Measurements from ENCODE around the gene TNFSF15. TPM values are rescaled to one million over a fixed set of nuclear protein-coding genes. Genes with fewer than 3 reads are reported as not detected.

TNFSF15 gene
- total and polyA plus RNA-seq, 2 donors (not counting 3 experiments of a cell fraction or from before 2014, with no cell fraction given) = 8.4 to 14.3 TPM

GRCh38 chr9:114830546-114830945 lies 24.7 kb upstream of the TNFSF15 start:
- dilution Hi-C loops (cut with MboI; ENCODE audit: extremely low pct_ligation_motif_present, low sequenced_read_pairs) (no loop called here), intact Hi-C loops (cut with micrococcal nuclease) (no loop called here)
- H2AFZ ChIP-seq (ENCODE audit: low read depth, low read length) = no peak overlapping the region
- H3K9me1 ChIP-seq (replicated peaks; ENCODE audit: control insufficient read depth, extremely low read depth, insufficient read depth, low read length) = no peaks in the 10 kb centered on the region
- ChIA-PET CTCF (interaction anchor here (1.0 to 1.5 kb wide), 2 partner anchors 76 to 80 kb away, joined by 3 to 5 read pairs; no protein-coding TSS in a partner anchor), POLR2A (no interaction called here)
- no peak for TF ChIP-seq EZH2 (IDR thresholded peaks at IDR 0.05; ENCODE audit: borderline replicate concordance, low read depth, low read length, severe bottlenecking)
- no peak for TF ChIP-seq GATA2 (IDR thresholded peaks at IDR 0.05; ENCODE audit: insufficient read depth, insufficient read length, low read depth, low read length)
- no peak for TF ChIP-seq MYC (IDR thresholded peaks at IDR 0.05; ENCODE audit: low read depth, low read length)
- no peak for TF ChIP-seq JUN (IDR thresholded peaks at IDR 0.05; ENCODE audit: borderline replicate concordance, insufficient read depth, insufficient read length, low read depth)
- TF ChIP-seq POLR2AphosphoS5 (IDR thresholded peaks at IDR 0.05; ENCODE audit: insufficient read depth, low read depth, low read length) = no peak
- no peak for TF ChIP-seq MAX (IDR thresholded peaks at IDR 0.05; ENCODE audit: insufficient read depth, insufficient read length)
- TF ChIP-seq, protein P1, sequence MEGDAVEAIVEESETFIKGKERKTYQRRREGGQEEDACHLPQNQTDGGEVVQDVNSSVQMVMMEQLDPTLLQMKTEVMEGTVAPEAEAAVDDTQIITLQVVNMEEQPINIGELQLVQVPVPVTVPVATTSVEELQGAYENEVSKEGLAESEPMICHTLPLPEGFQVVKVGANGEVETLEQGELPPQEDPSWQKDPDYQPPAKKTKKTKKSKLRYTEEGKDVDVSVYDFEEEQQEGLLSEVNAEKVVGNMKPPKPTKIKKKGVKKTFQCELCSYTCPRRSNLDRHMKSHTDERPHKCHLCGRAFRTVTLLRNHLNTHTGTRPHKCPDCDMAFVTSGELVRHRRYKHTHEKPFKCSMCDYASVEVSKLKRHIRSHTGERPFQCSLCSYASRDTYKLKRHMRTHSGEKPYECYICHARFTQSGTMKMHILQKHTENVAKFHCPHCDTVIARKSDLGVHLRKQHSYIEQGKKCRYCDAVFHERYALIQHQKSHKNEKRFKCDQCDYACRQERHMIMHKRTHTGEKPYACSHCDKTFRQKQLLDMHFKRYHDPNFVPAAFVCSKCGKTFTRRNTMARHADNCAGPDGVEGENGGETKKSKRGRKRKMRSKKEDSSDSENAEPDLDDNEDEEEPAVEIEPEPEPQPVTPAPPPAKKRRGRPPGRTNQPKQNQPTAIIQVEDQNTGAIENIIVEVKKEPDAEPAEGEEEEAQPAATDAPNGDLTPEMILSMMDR (IDR thresholded peaks at IDR 0.05; ENCODE audit: extremely low read depth in 1 of 2, insufficient read depth in 1 of 2, low read depth in 1 of 2, low read length in 2 of 2) = no peak
- no peak for TF ChIP-seq FOS (IDR thresholded peaks at IDR 0.05; ENCODE audit: borderline replicate concordance, insufficient read depth, low read length)
- no peak for TF ChIP-seq POLR2A (IDR thresholded peaks at IDR 0.05; ENCODE audit: low read depth, low read length)
- no TSS peak for BruUV-seq (replicated peaks)
- FAIRE-seq = no peak
- H3K79me2 ChIP-seq (ENCODE audit: control insufficient read depth, insufficient read depth, low read length) = no peaks in the 10 kb centered on the region
- no peaks in the 10 kb centered on the region for H4K20me1 ChIP-seq (replicated peaks; ENCODE audit: control insufficient read depth, extremely low read depth, insufficient read depth, low read length)
- no peak overlapping the region for H3K4me2 ChIP-seq (ENCODE audit: insufficient read depth, low read length)
- no peak overlapping the region for H3K27ac ChIP-seq (ENCODE audit: insufficient read depth, low read depth, low read length)
- no peak for DNase-seq (ENCODE audit: low read depth, low spot score)
- no peak overlapping the region for H3K4me3 ChIP-seq (replicated peaks in 1 of 3; ENCODE audit: insufficient read depth in 1 of 3, low read depth in 1 of 3, low read length in 3 of 3)
- H3K9me3 ChIP-seq (replicated peaks; ENCODE audit: control insufficient read depth, insufficient read depth, low read length) = no peaks in the 10 kb centered on the region
- no peaks in the 10 kb centered on the region for H3K36me3 ChIP-seq (ENCODE audit: control insufficient read depth in 2 of 2, extremely low read depth in 1 of 2, insufficient read depth in 2 of 2, low read length in 2 of 2)
- H3K9ac ChIP-seq (replicated peaks; ENCODE audit: extremely low read depth, insufficient read depth, low read length) = no peak overlapping the region
- no peaks in the 10 kb centered on the region for H3K4me1 ChIP-seq (ENCODE audit: control insufficient read depth, extremely low read depth, insufficient read depth, low read length)
- H3K27me3 ChIP-seq (ENCODE audit: control insufficient read depth in 2 of 2, insufficient read depth in 2 of 2, low read length in 2 of 2) = no peaks in the 10 kb centered on the region
